Panc1 (cell line): ENCODE data around the gene FTO.

Experiments used
- CTCF ChIP-seq: fragments of 450-650 bp; IDR thresholded peaks from 2 replicates; pipeline ENCODE4 v1.5.1; 2017; ENCODE audit warnings: mild to moderate bottlenecking
- REST ChIP-seq, 2 experiments: IDR thresholded peaks; 2 replicates each; pipeline ENCODE4 v1.6.1; 2011 to 2012; ENCODE audit warnings: low read depth in 2 of 2, control low read depth in 1 of 2, low read length in 1 of 2, mild to moderate bottlenecking in 1 of 2, moderate library complexity in 1 of 2; ENCODE audit not compliant: insufficient read depth in 1 of 2

- TF ChIP-seq CTCF: no peak
- no peak for TF ChIP-seq REST (IDR thresholded peaks at IDR 0.05; ENCODE audit: insufficient read depth in 1 of 2, low read depth in 2 of 2, low read length in 1 of 2)
These were observed 305.7 kb downstream of the FTO start for GRCh38 chr16:54009464-54010176.
